Natural killer cell (primary cell): ENCODE results near the gene REC114. TPM values are rescaled to one million over a fixed set of nuclear protein-coding genes. Genes with fewer than 3 reads are reported as not detected.
"Not testable (repeated sequence)": the region's sequence is repeated elsewhere in the genome, so short reads cannot be mapped to it uniquely, and the experiment has no call there.

Experiments used
- ATAC-seq, 3 donors: fragments of 150-1000 bp in 2 of 3; fragments of 200-7000 bp in 1 of 3; cut with Tn5 transposase; 1 replicate in 1 of 3; 2 replicates in 2 of 3; pipeline ENCODE4 v1.10.0; 2021; ENCODE audit warnings: mild to moderate bottlenecking in 2 of 3, moderate library complexity in 2 of 3
- DNase-seq, 2 donors: peaks; one replicate each; pipeline versions ENCODE4 v3.0.0 to v3.0.0-alpha.2; 2013 to 2021; ENCODE audit warnings: mixed read lengths in 1 of 2
- H3K27ac ChIP-seq: one replicate; pipeline ENCODE4 v1.5.1; 2013; ENCODE audit warnings: mild to moderate bottlenecking, low read length
- H3K27me3 ChIP-seq: one replicate; pipeline ENCODE4 v1.6.1; 2013; ENCODE audit warnings: low read length; ENCODE audit not compliant: control insufficient read depth, insufficient read depth
- H3K36me3 ChIP-seq: one replicate; pipeline ENCODE4 v1.6.1; 2013; ENCODE audit warnings: low read length; ENCODE audit not compliant: control insufficient read depth, insufficient read depth
- H3K4me1 ChIP-seq: one replicate; pipeline ENCODE4 v1.6.1; 2013; ENCODE audit warnings: low read length; ENCODE audit not compliant: control insufficient read depth, insufficient read depth
- H3K4me3 ChIP-seq: one replicate; pipeline ENCODE4 v1.5.1; 2013; ENCODE audit warnings: low read length
- H3K9me3 ChIP-seq: one replicate; pipeline ENCODE4 v1.6.1; 2013; ENCODE audit warnings: low read length; ENCODE audit not compliant: control insufficient read depth, insufficient read depth
- H3K27ac Mint-ChIP-seq, 2 donors: one replicate each; pipeline ENCODE4 v1.8.0; 2022; ENCODE audit warnings: mild to moderate bottlenecking in 2 of 2, mixed read lengths in 2 of 2, moderate library complexity in 1 of 2
- H3K27me3 Mint-ChIP-seq, 2 donors: one replicate each; pipeline ENCODE4 v1.8.0; 2022; ENCODE audit warnings: low read depth in 2 of 2, mixed read lengths in 2 of 2
- H3K36me3 Mint-ChIP-seq: one replicate; pipeline ENCODE4 v1.8.0; 2022; ENCODE audit warnings: mixed read lengths
- H3K4me1 Mint-ChIP-seq, 2 donors: one replicate each; pipeline ENCODE4 v1.8.0; 2022; ENCODE audit warnings: mixed read lengths in 2 of 2
- H3K4me3 Mint-ChIP-seq: one replicate; pipeline ENCODE4 v1.8.0; 2022; ENCODE audit warnings: mild to moderate bottlenecking, moderate library complexity, mixed read lengths
- H3K9me3 Mint-ChIP-seq, 2 donors: one replicate each; pipeline ENCODE4 v1.8.0; 2022; ENCODE audit warnings: mixed read lengths in 2 of 2
- CTCF ChIP-seq: fragments of 200-600 bp; IDR thresholded peaks from one replicate; pipeline ENCODE4 v1.8.0; 2022; ENCODE audit warnings: antibody characterized with exemption
- WGBS: methylation state at CpG from one replicate; pipeline ENCODE4 v1.1.7; 2013; ENCODE audit warnings: missing lambda C conversion rate; ENCODE audit not compliant: insufficient coverage; 5-methylcytosine and 5-hydroxymethylcytosine counted together
- intact Hi-C: fragments of 100-400 bp; cut with micrococcal nuclease; formaldehyde crosslinking; loops from one replicate; pipeline ENCODE4 v1.14.2; 2022
- total RNA-seq, 4 donors: library from RNA; stranded (reverse); fragments of 120-200 nt in 1 of 4; gene quantifications; one replicate each; pipeline versions ENCODE4 v1.2.3 to v1.2.4, GENCODE V29; 2013 to 2022

Gene REC114
- total RNA-seq, 3 donors from 2014 or later (not counting 1 experiment from before 2014, with no cell fraction given), result not detected

- no peak for TF ChIP-seq CTCF
- Mint-ChIP-seq H3K27me3 (peaks cover 0 to 10% of the 10 kb centered on the region in 2 donors), H3K27ac (no peak overlapping the region), H3K9me3 (no peaks in the 10 kb centered on the region), H3K36me3 (no peaks in the 10 kb centered on the region), H3K4me3 (no peak overlapping the region), H3K4me1 (no peaks in the 10 kb centered on the region)
- ATAC-seq (no peak), DNase-seq (no peak)
- no peaks in the 10 kb centered on the region for H3K9me3 ChIP-seq
- no peak overlapping the region for H3K4me3 ChIP-seq
- H3K36me3 ChIP-seq, result no peaks in the 10 kb centered on the region
- intact Hi-C loops, result no loop called here
- H3K4me1 ChIP-seq, result no peaks in the 10 kb centered on the region
- 72% methylated on average over 5 of the region's 5 CpGs for WGBS
- H3K27me3 ChIP-seq, result no peaks in the 10 kb centered on the region
- no peak overlapping the region for H3K27ac ChIP-seq
These were observed 45.5 kb upstream of the REC114 start for GRCh38 chr15:73397461-73397860.

DNA sequence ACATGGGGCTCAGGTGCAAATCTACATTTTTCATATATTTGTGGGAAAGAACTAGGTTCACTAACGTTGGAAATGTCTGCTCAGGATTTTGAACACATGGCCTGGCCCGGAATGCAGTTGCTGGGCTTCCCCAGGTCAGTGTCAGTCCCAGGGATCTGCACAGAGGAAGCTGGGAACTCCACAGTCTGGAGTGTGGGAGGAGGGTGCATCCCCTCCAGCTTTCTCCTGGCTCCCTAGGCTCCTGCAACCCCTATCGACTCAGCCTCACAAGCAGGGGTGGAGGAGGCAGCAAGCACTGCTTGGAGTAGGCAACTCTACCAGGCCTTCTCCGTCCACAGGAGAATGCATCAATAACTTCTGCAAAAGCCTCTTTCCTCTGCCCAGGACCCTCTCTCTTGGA, 44.1 kb upstream of the REC114 start:
- H3K27ac ChIP-seq, result no peak overlapping the region
- Mint-ChIP-seq H3K4me3 (no peak overlapping the region), H3K27ac (no peak overlapping the region), H3K36me3 (no peaks in the 10 kb centered on the region), H3K4me1 (no peaks in the 10 kb centered on the region), H3K9me3 (no peaks in the 10 kb centered on the region), H3K27me3 (peaks cover 0 to 5% of the 10 kb centered on the region in 2 donors)
- no peak overlapping the region for H3K4me3 ChIP-seq
- ATAC-seq, result no peak
- no peak for TF ChIP-seq CTCF
- H3K27me3 ChIP-seq, result no peaks in the 10 kb centered on the region
- H3K4me1 ChIP-seq, result no peaks in the 10 kb centered on the region
- DNase-seq, result no peak
- WGBS, result 83% methylated on average over 4 of the region's 4 CpGs
- no peaks in the 10 kb centered on the region for H3K36me3 ChIP-seq
- no peaks in the 10 kb centered on the region for H3K9me3 ChIP-seq
- intact Hi-C loops, result no loop called here

DNA sequence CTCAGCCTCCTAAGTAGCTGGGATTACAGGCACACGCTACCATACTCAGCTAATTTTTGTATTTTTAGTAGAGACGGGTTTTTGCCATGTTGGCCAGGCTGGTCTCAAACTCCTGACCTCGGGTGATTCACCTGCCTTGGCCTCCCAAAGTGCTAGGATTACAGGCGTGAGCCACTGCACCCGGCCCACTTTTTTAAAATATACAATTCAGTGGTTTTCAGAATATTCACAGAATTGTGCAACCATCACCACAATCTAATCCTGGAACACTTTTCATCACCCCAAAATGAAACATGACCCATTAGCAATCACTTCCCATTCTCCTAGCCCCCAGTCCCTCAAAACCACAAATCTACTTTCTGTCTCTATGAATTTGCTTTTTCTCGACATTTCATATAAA, 42.7 kb upstream of the REC114 start:
- H3K36me3 ChIP-seq, H3K4me3 ChIP-seq, H3K27me3 Mint-ChIP-seq, H3K9me3 ChIP-seq, H3K4me1 ChIP-seq, H3K4me1 Mint-ChIP-seq, H3K4me3 Mint-ChIP-seq, H3K9me3 Mint-ChIP-seq, H3K36me3 Mint-ChIP-seq, H3K27ac Mint-ChIP-seq, ATAC-seq, H3K27me3 ChIP-seq, DNase-seq, H3K27ac ChIP-seq, intact Hi-C loops: not testable (repeated sequence)
- WGBS, result 61% methylated on average over 5 of the region's 6 CpGs

DNA sequence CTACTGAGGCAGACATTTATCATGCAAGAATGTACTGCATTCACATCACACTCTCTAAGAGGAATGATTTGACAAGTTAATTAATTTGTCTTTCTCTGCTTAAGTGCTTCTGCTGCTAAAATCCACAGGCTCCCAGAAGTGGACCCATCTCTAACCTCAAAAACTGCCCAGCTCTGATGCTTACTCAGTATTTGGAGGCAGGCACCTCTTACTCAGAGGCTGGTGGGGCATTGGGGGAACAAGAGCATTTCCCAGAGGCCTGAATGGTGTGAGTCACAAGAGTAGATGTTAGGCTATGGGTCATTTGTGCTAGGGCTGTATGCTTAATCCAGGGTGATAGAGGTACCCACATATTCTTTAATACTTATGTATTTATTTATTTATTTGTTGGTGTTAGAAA, 39.8 kb upstream of the REC114 start:
- no peaks in the 10 kb centered on the region for H3K9me3 ChIP-seq
- Mint-ChIP-seq H3K36me3 (no peaks in the 10 kb centered on the region), H3K9me3 (no peaks in the 10 kb centered on the region), H3K27ac (no peak overlapping the region), H3K4me1 (no peaks in the 10 kb centered on the region), H3K27me3 (peaks cover 13 to 16% of the 10 kb centered on the region in 2 donors), H3K4me3 (no peak overlapping the region)
- TF ChIP-seq CTCF, result no peak
- no peak overlapping the region for H3K4me3 ChIP-seq
- ATAC-seq (no peak), DNase-seq (no peak)
- no peak overlapping the region for H3K27ac ChIP-seq
- no peaks in the 10 kb centered on the region for H3K36me3 ChIP-seq
- H3K27me3 ChIP-seq, result no peaks in the 10 kb centered on the region
- intact Hi-C loops, result no loop called here
- H3K4me1 ChIP-seq, result no peaks in the 10 kb centered on the region
